A549 (cell line): ENCODE results near the gene ZFP36L1.

Experiments
- CHD4 ChIP-seq: fragments of 200-600 bp; sonication (generic); IDR thresholded peaks from 2 replicates; pipeline ENCODE4 v1.6.1; 2016; ENCODE audit warnings: antibody characterized with exemption, mild to moderate bottlenecking, borderline replicate concordance
- CTCF ChIP-seq: fragments of >200 bp; sonication (Bioruptor Twin); formaldehyde crosslinking; IDR thresholded peaks from 3 replicates; pipeline ENCODE4 v1.5.1; 2016
- ELK1 ChIP-seq: fragments of 150-350 bp; IDR thresholded peaks from 2 replicates; pipeline ENCODE4 v1.6.1; 2014; ENCODE audit warnings: low read depth, mild to moderate bottlenecking, low read length
- EP300 ChIP-seq, 2 experiments: fragments of >200 bp; sonication (Bioruptor Twin); formaldehyde crosslinking; IDR thresholded peaks; 2 replicates in 1 of 2; 3 replicates in 1 of 2; pipeline ENCODE4 v1.6.1; 2016 to 2017
- KDM1A ChIP-seq: fragments of 200-600 bp; sonication (generic); IDR thresholded peaks from 2 replicates; pipeline ENCODE4 v1.6.1; 2016; ENCODE audit warnings: low read depth, mild to moderate bottlenecking
- POLR2A ChIP-seq: IDR thresholded peaks from 2 replicates; pipeline ENCODE4 v1.6.1; 2012; ENCODE audit warnings: mild to moderate bottlenecking, low read length

GRCh38 chr14:68783408-68784225, 9.2 kb downstream of the ZFP36L1 start:
- TF ChIP-seq POLR2A, result no peak
- TF ChIP-seq CTCF, result no peak
- no peak for TF ChIP-seq CHD4
- peak; percentile 73; the same call in 1 of the 2 replicates for TF ChIP-seq KDM1A
- no peak for TF ChIP-seq EP300 (IDR thresholded peaks at IDR 0.05)
- TF ChIP-seq ELK1, result no peak
